Measurements from ENCODE around the gene ZNF831.

ZNF831 gene

DNA sequence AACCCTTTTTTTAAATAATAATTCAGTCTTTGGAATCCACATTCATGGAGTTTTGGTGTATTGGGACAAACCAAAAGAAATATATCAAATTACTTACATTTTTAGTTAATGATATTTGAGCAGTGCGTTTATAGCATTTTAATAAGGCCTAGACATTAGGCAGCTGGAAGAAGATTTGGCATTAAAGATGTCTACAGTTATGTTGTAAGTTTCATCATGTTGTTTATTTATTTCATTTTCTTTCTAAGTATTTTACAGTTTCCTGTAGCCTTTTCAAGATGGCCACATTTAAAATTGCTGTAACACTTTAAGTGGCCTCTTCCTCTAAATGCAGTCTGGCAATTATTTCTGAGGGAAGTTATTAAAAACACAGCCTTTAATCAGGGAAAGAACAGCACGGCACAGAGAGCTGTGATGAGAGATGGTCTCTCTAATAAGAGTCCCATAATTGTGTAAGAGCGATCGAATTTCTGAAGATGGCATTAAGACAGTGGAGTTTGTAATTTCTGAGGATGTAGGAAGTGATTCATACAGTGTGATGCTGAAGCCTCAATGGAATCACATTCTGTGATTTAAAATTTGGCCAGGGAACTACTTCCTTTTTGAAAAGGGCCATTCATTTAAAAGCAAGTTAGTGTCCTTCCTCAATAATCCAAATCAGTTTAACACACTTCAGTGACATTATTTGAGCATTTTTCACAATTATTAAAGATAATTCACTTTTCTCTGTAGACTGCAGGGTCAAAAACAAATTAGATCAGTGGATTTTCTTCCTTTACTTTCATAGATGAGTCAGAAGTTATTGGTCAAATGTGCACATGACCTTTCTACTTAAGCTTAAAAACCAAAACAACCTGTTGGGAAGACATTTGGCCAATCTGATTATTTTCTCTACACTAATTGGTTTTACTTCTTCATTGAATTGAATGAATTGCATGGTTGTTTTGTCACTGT lies 84.4 kb downstream of the ZNF831 start:
- no peak for DNase-seq (ENCODE audit: low read depth)

DNA sequence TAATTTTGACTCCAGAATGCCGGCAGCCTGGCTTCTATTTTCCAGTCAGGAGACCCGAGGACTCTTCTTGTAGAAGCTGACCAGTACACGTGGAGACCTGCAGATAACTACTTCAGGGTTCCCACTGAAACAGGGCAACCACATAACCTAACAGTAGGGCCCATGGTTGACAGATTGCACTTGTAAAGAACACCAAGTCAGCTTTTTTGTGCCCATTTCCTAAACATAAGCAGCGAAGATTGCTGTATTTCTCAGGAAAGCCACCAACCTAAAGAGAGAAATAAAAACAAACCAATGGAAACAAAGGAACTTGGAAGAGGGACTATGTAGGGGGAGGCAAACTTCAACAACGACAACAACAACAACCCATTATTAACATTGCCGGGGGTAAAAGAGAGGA lies 86.7 kb downstream of the ZNF831 start:
- DNase-seq (ENCODE audit: low read depth) = no peak

- no peak for DNase-seq (ENCODE audit: low read depth)
Measured at GRCh38 chr20:59253325-59253724, 89.7 kb downstream of the ZNF831 start.

DNA sequence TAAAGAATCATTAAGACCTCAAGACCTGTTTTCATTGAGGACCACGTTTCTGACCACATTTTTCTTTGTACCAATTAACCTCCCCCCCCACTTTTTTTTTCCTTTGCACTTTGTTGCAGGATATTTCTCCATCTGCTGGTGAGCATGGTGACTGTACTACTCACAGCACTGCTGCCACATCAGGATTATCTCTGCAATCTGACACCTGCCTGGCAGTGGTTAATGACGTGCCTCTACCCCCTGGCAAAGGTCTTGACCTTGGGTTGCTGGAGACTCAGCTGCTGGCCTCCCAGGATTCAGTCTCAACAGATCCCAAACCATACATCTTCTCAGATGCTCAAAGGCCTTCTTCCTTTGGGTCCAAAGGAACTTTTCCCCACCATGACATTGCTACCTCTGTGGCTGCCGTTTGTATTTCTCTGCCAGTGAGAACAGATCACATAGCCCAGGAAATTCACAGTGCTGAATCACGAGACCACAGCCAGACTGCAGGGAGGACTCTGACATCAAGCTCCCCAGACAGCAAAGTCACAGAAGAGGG lies 90.2 kb downstream of the ZNF831 start:
- DNase-seq (ENCODE audit: low read depth) = no peak

- no peak for DNase-seq (ENCODE audit: low read depth)
Measured at GRCh38 chr20:59255256-59255655, 91.6 kb downstream of the ZNF831 start.

DNA sequence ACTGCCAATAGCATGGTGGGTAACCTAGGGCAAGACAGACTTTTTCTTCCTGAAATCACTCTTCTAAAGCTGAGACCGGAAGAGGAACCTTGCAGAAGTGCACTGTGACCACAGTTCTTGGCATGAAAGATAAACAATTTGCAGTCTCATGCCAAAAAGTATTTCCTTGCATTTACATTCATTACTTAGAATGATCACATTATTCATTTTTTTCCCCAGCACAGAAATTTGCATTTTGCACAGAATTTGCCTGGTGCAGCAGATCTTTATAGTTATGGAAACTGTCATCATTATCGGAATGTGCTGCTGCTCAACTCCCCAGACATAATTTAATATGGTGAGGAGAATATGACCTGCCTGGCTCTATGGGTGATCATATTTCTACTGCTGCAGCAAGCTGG lies 94.6 kb downstream of the ZNF831 start:
- DNase-seq (ENCODE audit: low read depth) = no peak

GRCh38 chr20:59259946-59260345 lies 96.3 kb downstream of the ZNF831 start:
- no peak for DNase-seq (ENCODE audit: low read depth)

DNA sequence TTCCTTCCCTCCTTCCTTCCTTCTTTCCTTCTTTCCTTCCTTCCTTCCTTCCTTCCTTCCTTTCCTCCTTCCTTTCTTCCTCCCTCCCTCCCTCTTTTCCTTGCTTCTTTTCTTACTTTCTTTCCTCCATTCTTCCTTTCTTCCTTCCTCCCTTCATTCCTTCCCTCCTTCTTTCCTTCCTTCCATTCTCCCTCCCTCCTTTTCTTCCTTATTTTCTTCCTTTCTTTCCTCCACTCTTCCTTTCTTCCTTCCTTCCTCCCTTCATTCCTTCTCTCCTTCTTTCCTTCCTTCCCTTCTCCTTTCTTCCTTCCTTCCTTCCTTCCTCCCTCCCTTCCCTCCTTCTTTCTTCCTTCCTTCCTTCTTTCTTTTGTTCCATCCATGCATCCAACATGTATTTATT lies 101.7 kb downstream of the ZNF831 start:
- no peak for DNase-seq (ENCODE audit: low read depth)

- DNase-seq (ENCODE audit: low read depth) = no peak
Measured at GRCh38 chr20:59268870-59269269, 105.2 kb downstream of the ZNF831 start.

DNA sequence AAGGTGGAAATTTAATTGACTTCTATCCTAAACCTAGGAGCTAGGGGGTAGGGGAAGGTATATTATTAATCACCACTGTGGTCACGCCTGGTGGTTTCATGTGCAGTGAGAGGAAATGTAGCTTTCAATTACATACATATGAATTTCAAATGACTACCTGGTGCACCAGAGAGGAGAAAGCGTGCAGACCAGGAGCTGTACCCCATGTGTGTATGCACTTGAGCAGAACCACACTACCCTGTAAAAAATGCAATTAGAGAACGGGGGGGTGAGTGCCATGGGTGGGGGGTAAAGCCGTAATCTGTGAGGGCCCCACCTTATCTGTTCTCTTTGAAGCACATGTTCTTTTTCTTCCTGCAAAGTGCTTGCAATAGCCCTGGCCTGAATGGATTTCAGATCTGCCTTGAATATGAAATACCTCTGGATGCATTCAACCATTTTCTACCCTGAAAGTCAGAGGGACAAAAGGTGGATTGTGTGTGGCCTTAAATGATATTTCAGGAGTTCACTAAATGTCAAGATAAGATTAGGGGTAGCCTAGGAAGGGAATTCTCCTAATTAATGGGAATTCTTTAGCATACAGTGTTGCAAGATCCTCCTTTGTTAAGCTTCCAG lies 105.9 kb downstream of the ZNF831 start:
- DNase-seq (ENCODE audit: low read depth) = no peak

GRCh38 chr20:59270380-59270779 lies 106.8 kb downstream of the ZNF831 start:
- DNase-seq (ENCODE audit: low read depth) = no peak

- DNase-seq (ENCODE audit: low read depth) = no peak
Measured at GRCh38 chr20:59273739-59274357, 110.2 kb downstream of the ZNF831 start.

DNA sequence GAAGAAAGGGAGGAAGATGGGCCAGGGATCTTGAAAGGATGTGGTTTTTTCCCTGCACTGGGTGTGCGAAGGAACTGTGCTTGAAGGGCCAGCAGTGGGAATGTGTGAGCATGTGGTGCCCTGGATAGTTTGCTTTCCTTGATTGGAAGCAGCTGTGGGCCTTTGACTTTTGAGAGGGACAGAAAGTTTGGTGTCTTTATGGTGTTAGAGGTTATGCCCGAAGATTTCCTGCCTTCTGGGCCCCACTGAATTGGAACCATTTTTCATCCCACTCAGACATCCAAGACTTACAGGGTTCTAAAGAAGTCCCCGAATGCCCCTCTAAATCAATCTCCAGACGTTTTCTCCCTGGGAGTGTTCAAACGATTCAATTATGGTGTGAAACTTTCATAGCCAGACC lies 113.3 kb downstream of the ZNF831 start:
- no peak for DNase-seq (ENCODE audit: low read depth)

DNA sequence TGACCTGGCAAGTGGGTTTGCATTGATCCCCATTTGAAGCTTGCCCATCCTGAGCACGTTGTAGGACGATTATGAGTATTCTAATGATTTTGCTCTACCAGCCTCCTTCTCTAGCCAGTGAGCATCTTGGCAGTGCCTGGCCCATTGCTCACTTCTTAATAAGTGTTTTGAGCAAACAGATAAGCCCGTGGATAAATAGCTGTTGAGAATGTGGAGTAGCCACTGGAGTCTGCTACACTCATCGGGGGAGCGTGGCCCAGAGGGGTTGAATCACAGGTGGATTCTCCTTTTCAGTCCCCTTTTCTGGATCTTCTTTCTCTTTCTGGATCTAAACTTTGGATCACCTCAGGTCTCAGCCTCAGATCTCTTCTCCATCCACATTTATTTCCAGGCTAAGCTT lies 120.8 kb downstream of the ZNF831 start:
- DNase-seq (ENCODE audit: low read depth) = no peak

DNA sequence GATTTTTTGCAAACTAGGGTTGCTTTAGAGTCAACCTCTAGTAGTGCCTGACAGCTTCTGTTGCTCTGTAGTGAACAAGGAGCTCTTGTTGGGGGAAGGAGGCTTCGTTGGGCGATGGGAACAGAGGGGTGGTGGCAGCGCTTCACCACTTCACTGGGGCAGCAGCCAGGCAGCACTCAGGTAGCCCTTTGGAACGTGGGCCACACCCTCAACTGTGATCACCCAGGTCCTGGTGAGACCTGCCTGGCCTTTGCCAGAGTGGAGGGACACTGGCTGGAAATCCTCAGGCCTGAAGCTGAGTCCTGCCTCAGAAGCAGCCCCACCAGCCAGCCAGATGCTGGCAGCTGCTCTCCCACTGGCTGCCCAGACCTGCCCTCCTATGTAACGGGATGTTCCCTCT lies 126.4 kb downstream of the ZNF831 start:
- no peak for DNase-seq (ENCODE audit: low read depth)

GRCh38 chr20:59291740-59292383 lies 128.2 kb downstream of the ZNF831 start:
- DNase-seq (ENCODE audit: low read depth) = no peak

DNA sequence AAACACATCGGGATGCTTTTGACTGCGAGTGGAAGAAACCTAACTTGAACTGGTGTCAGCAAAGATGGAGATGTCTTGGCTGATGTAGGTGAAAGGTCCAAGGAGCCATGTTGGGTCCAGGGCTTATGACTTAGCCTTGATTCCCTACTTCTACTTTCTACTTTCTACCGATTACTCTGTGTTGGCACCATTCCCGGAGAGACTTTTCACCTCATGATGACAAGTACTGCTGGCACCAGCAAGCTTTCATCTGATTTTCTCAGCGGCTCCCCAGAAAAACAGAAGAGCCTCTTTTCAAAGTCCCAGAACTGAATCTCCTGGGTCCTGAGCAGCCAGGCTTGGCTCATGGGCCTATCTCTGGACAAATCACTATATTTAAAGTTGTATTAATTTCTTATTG lies 131.9 kb downstream of the ZNF831 start:
- no peak for DNase-seq (ENCODE audit: low read depth)

DNA sequence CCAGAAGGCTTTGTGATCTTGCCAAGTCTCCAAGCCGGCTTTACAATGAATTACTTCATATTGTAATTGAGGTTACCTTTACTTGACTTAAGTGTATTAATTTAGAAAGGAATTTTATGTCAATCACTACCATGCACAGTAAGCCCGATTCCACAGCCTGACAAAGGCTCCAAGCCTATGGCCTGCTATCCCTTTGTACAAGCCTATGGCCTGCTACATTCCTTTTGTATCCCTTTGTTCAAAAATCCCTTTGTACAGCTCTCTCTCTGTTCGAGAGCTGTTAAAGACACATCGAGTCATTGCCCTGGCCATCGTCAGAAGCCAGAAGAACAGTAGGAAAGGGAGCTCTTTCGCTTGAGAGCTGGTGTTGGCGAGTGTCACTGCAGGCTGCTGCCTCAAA lies 134.1 kb downstream of the ZNF831 start:
- DNase-seq (ENCODE audit: low read depth) = no peak

DNA sequence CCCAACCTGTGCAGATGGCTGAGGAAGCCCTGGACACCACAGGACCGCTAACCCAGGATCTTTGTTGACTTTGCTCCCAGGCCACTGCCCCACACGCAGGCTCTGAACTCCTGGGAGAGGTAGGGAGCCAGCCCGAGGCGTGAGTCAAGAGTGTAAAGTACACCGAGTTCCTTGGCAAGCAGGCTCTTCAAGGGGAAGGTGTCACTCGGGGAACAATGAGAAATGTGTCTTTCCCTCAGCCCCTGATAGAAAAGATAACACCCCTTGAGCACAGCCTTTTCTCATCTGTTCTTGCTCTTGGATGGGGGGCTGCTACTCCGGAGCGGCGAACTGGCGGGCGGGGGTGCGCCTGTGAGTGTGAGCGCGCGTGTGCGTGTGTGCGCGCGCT lies 136.3 kb downstream of the ZNF831 start:
- no peak for DNase-seq (ENCODE audit: low read depth)

DNA sequence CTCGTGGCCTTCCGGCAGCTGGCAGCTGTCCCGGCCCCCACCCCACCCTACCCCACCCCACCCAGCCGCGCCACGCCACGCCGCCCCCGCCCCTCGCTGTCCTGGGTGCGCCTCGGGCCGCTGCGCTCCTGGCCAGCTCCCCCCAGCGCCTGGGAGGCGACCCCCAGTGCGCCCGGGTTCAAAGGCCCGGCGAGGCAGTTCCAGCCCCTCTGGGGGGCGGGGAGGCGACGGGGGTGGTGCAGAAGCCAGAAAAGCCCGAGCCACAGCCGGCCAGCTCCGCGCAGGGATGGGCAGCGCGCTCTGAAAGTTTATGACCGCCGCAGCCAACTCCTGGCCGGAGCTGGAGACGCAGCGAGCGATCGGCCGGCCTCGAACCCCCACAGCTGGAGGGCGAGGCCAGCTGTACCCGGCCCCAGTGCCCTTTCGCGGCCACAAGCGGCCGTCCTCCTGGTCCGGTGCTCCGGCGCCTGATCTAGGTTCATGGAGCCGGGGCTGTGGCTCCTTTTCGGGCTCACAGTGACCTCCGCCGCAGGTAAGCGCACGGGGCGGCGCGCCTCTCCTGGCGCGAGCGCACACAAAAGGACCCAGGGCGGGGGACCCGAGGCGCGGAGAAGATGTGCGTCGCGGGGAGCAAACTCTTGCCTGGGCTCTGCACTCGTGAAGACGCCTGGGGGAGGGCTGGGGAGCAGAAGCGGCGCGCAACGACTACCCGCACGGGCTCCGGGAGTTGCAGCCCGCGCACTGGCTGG lies 136.9 kb downstream of the ZNF831 start, which contains the start of gene EDN3:
Gene EDN3 (plus strand): TSS at position 279 of the 749 bp plus-strand sequence. CDS start 202 bp downstream, at position 481.
- DNase-seq (ENCODE audit: low read depth) = no peak

GRCh38 chr20:59301343-59302007 lies 137.9 kb downstream of the ZNF831 start:
- no peak for DNase-seq (ENCODE audit: low read depth)

All from CMK (cell line).